Measurements from ENCODE around the gene KANSL1. TPM values are rescaled to one million over a fixed set of nuclear protein-coding genes. Genes with fewer than 3 reads are reported as not detected.

KANSL1 gene
- total RNA-seq, 1 donor from 2014 or later: 121 TPM

DNA sequence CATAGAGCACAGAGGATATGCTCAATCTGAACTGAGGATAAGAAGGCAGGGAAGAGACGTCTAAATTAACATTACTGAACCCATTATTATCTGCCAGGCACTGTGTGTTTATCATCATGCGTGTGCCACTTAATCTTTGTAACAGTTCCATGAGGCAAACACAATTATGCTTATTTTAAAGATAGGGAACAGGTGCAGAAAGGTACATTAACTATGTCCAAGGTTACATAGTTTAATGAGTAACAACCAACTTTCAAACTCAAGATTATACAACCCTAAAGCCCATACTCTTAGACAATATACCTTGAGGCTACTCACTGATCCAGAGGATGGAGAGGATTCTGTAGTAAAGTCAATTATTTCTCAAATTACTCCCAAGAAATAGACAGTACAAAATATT, 151.0 kb downstream of the KANSL1 start:
- Mint-ChIP-seq H3K4me1 (peaks cover 28% of the 10 kb centered on the region), H3K27ac (ENCODE audit: unreplicated experiment) (no peak overlapping the region), H3K36me3 (ENCODE audit: low read depth) (peaks cover 9% of the 10 kb centered on the region), H3K9me3 (no peaks in the 10 kb centered on the region), H3K4me3 (no peak overlapping the region), H3K27me3 (ENCODE audit: low read depth) (no peaks in the 10 kb centered on the region)
- no peak for DNase-seq (ENCODE audit: low read depth, low spot score)
- TF ChIP-seq, protein P1, sequence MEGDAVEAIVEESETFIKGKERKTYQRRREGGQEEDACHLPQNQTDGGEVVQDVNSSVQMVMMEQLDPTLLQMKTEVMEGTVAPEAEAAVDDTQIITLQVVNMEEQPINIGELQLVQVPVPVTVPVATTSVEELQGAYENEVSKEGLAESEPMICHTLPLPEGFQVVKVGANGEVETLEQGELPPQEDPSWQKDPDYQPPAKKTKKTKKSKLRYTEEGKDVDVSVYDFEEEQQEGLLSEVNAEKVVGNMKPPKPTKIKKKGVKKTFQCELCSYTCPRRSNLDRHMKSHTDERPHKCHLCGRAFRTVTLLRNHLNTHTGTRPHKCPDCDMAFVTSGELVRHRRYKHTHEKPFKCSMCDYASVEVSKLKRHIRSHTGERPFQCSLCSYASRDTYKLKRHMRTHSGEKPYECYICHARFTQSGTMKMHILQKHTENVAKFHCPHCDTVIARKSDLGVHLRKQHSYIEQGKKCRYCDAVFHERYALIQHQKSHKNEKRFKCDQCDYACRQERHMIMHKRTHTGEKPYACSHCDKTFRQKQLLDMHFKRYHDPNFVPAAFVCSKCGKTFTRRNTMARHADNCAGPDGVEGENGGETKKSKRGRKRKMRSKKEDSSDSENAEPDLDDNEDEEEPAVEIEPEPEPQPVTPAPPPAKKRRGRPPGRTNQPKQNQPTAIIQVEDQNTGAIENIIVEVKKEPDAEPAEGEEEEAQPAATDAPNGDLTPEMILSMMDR (conservative IDR thresholded peaks at IDR 0.05): no peak

DNA sequence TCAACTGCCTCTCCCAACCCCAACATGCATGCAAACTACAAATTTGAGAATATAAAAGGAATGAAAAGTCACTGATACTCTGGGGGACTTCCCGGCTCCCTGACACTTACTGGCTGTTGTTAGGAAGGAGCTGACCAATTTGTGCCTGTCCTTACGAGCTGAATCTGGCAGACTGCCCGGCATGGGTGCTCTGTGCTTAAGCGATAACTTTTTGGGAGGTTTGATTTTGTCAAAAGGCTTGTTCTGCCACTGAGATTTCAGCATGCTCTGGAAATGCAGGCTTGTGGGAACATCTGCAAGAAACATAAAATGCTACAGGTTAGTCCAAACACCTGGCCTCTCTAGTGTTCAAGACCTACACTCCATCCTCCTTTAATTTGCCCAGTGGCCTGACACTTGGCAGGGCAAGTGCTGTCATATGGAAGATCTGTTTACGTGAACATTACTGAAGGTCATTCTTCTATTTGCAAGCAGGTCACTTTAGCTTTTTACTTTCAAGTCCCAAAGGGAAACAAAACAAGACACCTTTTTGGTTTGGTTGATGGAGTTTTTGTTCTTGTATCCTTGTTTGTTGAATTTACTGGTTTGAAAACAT, 153.5 kb downstream of the KANSL1 start:
- peaks cover 18% of the 10 kb centered on the region for H3K4me1 Mint-ChIP-seq
- H3K36me3 Mint-ChIP-seq (ENCODE audit: low read depth): peaks cover 10% of the 10 kb centered on the region
- no peak overlapping the region for H3K27ac Mint-ChIP-seq (ENCODE audit: unreplicated experiment)
- TF ChIP-seq, protein P1 (conservative IDR thresholded peaks at IDR 0.05): no peak
- no peak overlapping the region for H3K4me3 Mint-ChIP-seq
- no peak for DNase-seq (ENCODE audit: low read depth, low spot score)
- no peaks in the 10 kb centered on the region for H3K27me3 Mint-ChIP-seq (ENCODE audit: low read depth)
- no peaks in the 10 kb centered on the region for H3K9me3 Mint-ChIP-seq

DNA sequence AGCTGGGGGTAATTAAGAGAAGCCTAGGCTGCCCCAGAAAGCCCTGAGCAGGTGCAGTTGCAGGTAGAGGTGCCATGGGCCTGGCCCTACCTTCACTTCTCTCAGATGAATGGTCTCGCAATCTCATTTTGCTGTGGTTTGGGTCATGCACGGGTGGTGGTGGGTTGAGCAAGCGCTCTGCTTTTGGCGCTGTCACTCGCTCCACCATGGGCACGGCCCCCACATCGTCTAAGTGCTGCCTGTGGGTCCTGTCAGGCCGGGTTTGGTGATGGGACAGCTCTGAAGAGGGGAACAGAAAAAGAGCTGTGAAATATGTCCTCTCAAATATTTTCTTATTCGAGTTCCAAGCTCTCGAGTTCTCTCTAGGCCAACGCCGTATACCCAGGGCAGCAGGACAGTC, 154.3 kb downstream of the KANSL1 start:
- H3K27ac Mint-ChIP-seq (ENCODE audit: unreplicated experiment): no peak overlapping the region
- H3K4me3 Mint-ChIP-seq: no peak overlapping the region
- peaks cover 17% of the 10 kb centered on the region for H3K36me3 Mint-ChIP-seq (ENCODE audit: low read depth)
- DNase-seq (ENCODE audit: low read depth, low spot score): no peak
- peaks cover 11% of the 10 kb centered on the region for H3K4me1 Mint-ChIP-seq
- H3K27me3 Mint-ChIP-seq (ENCODE audit: low read depth): no peaks in the 10 kb centered on the region
- H3K9me3 Mint-ChIP-seq: no peaks in the 10 kb centered on the region
- TF ChIP-seq, protein P1 (conservative IDR thresholded peaks at IDR 0.05): no peak

DNA sequence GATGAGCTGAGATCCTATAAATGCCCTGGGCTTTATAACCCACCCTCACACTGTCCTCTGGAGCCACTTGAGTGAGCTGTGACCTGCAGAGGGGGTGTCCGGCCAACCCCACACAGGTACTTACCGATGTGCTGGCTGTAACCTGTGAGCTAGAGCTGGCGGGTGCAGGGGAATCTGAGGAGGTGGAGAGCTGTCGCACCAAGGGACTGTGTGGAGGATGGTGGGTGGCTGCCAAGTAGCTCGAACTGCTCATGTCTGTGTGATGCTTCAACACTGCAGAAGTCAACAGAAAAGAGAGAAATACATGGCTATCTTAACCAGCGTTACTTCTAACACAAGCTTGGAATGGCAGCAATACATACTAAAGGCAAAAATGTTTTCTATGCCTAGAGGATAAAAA, 154.8 kb downstream of the KANSL1 start:
- no peaks in the 10 kb centered on the region for H3K27me3 Mint-ChIP-seq (ENCODE audit: low read depth)
- no peak overlapping the region for H3K27ac Mint-ChIP-seq (ENCODE audit: unreplicated experiment)
- no peaks in the 10 kb centered on the region for H3K9me3 Mint-ChIP-seq
- no peak for DNase-seq (ENCODE audit: low read depth, low spot score)
- H3K36me3 Mint-ChIP-seq (ENCODE audit: low read depth): peaks cover 18% of the 10 kb centered on the region
- TF ChIP-seq, protein P1 (conservative IDR thresholded peaks at IDR 0.05): no peak
- no peak overlapping the region for H3K4me3 Mint-ChIP-seq
- peaks cover 7% of the 10 kb centered on the region for H3K4me1 Mint-ChIP-seq

DNA sequence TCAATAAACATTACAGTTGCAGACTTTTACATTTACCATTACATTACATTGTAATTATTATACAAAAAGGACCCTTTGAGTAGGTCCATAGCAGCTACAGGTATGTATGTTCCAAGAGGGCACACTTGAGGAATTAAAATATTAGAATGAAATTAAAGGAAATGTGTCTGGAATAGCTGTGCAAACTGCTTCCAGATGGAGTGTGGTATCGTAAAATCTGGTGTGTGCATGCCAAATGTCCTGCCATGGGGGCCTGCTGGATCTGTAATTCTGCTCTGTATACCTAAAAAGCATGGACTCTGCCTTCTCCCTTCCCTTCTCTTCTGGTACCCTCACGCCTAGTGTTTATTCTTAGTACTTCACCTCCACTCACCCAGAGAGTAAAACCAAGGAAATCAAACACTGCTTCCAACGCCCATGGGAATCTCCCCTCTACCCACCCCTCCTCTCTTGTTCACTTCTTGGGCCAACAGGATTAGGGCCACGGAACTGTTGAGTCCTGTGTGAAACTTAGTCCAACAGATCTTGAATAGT, 155.4 kb downstream of the KANSL1 start:
- no peaks in the 10 kb centered on the region for H3K9me3 Mint-ChIP-seq
- peaks cover 1% of the 10 kb centered on the region for H3K4me1 Mint-ChIP-seq
- no peak for DNase-seq (ENCODE audit: low read depth, low spot score)
- H3K36me3 Mint-ChIP-seq (ENCODE audit: low read depth): peaks cover 21% of the 10 kb centered on the region
- no peak overlapping the region for H3K4me3 Mint-ChIP-seq
- TF ChIP-seq, protein P1 (conservative IDR thresholded peaks at IDR 0.05): no peak
- no peak overlapping the region for H3K27ac Mint-ChIP-seq (ENCODE audit: unreplicated experiment)
- no peaks in the 10 kb centered on the region for H3K27me3 Mint-ChIP-seq (ENCODE audit: low read depth)

All from neural crest cell (in vitro differentiated cells).